SK-N-SH treated with all-trans-retinoic acid at 6 μM for 48 hours (cell line): ENCODE measurements around the gene NOTUM.

Experiments
- GLIS3 ChIP-seq: fragments of 250-450 bp; sonication (Bioruptor Pico); IDR thresholded peaks from 2 replicates; pipeline ENCODE4 v1.5.0; 2020; ENCODE audit warnings: mild to moderate bottlenecking, moderate library complexity
- PPARA ChIP-seq: fragments of 250-450 bp; sonication (Bioruptor Pico); IDR thresholded peaks from 2 replicates; pipeline ENCODE4 v1.5.0; 2020; ENCODE audit warnings: mild to moderate bottlenecking, borderline replicate concordance
- SNAI2 ChIP-seq: fragments of 250-450 bp; sonication (Bioruptor Pico); IDR thresholded peaks from 2 replicates; pipeline ENCODE4 v1.5.0; 2020; ENCODE audit warnings: mild to moderate bottlenecking, moderate library complexity
- ZFP3 ChIP-seq: fragments of 250-450 bp; sonication (Bioruptor Pico); IDR thresholded peaks from 2 replicates; pipeline ENCODE4 v1.5.0; 2020; ENCODE audit warnings: mild to moderate bottlenecking, moderate library complexity
- ZNF565 ChIP-seq: fragments of 450-650 bp; formaldehyde crosslinking; conservative IDR thresholded peaks from 2 replicates; pipeline ENCODE4 v1.5.0; 2020; ENCODE audit warnings: low read depth, mild to moderate bottlenecking, moderate library complexity
- TF ChIP-seq, protein P1 (sequence below): fragments of 250-450 bp; sonication (Bioruptor Pico); IDR thresholded peaks from 2 replicates; pipeline ENCODE4 v1.5.1; 2020; ENCODE audit warnings: low read depth, mild to moderate bottlenecking, moderate library complexity
- TF ChIP-seq, protein P2 (sequence below): fragments of 250-450 bp; sonication (Bioruptor Pico); IDR thresholded peaks from 2 replicates; pipeline ENCODE4 v1.8.0; 2020; ENCODE audit warnings: mild to moderate bottlenecking, moderate library complexity, borderline replicate concordance
- TF ChIP-seq, protein P3 (sequence below): fragments of 250-450 bp; sonication (Bioruptor Pico); IDR thresholded peaks from 2 replicates; pipeline ENCODE4 v1.8.0; 2021; ENCODE audit warnings: low read depth, mild to moderate bottlenecking, moderate library complexity, borderline replicate concordance

- TF ChIP-seq SNAI2 (CRISPR knock-in tag) (no peak), PPARA (CRISPR knock-in tag) (no peak), ZFP3 (CRISPR knock-in tag) (no peak), ZNF565 (CRISPR knock-in tag) (no peak), GLIS3 (CRISPR knock-in tag) (no peak)
- TF ChIP-seq, protein P1, sequence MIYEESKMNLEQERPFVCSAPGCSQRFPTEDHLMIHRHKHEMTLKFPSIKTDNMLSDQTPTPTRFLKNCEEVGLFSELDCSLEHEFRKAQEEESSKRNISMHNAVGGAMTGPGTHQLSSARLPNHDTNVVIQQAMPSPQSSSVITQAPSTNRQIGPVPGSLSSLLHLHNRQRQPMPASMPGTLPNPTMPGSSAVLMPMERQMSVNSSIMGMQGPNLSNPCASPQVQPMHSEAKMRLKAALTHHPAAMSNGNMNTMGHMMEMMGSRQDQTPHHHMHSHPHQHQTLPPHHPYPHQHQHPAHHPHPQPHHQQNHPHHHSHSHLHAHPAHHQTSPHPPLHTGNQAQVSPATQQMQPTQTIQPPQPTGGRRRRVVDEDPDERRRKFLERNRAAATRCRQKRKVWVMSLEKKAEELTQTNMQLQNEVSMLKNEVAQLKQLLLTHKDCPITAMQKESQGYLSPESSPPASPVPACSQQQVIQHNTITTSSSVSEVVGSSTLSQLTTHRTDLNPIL: no peak
- TF ChIP-seq, protein P2, sequence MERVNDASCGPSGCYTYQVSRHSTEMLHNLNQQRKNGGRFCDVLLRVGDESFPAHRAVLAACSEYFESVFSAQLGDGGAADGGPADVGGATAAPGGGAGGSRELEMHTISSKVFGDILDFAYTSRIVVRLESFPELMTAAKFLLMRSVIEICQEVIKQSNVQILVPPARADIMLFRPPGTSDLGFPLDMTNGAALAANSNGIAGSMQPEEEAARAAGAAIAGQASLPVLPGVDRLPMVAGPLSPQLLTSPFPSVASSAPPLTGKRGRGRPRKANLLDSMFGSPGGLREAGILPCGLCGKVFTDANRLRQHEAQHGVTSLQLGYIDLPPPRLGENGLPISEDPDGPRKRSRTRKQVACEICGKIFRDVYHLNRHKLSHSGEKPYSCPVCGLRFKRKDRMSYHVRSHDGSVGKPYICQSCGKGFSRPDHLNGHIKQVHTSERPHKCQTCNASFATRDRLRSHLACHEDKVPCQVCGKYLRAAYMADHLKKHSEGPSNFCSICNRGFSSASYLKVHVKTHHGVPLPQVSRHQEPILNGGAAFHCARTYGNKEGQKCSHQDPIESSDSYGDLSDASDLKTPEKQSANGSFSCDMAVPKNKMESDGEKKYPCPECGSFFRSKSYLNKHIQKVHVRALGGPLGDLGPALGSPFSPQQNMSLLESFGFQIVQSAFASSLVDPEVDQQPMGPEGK: no peak
- TF ChIP-seq, protein P3, sequence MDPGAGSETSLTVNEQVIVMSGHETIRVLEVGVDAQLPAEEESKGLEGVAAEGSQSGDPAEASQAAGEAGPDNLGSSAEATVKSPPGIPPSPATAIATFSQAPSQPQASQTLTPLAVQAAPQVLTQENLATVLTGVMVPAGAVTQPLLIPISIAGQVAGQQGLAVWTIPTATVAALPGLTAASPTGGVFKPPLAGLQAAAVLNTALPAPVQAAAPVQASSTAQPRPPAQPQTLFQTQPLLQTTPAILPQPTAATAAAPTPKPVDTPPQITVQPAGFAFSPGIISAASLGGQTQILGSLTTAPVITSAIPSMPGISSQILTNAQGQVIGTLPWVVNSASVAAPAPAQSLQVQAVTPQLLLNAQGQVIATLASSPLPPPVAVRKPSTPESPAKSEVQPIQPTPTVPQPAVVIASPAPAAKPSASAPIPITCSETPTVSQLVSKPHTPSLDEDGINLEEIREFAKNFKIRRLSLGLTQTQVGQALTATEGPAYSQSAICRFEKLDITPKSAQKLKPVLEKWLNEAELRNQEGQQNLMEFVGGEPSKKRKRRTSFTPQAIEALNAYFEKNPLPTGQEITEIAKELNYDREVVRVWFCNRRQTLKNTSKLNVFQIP (CRISPR knock-in tag): no peak
Measured at GRCh38 chr17:81916234-81917001, 44.6 kb downstream of the NOTUM start.
